Cardiac fibroblast (primary cell): ENCODE measurements around the gene TFG.
A peak's percentile ranks its signal among the peaks of the same experiment; 100 is the strongest.

Experiments
- DNase-seq, 2 donors: peaks; one replicate each; pipeline versions ENCODE4 v3.0.0 to v3.0.0-alpha.2; 2010; ENCODE audit warnings: low read depth in 2 of 2
- H3K4me3 ChIP-seq, 2 donors: replicated peaks in 1 of 2; 1 replicate in 1 of 2; 2 replicates in 1 of 2; pipeline ENCODE4 v1.5.1; 2011; ENCODE audit warnings: low read depth in 2 of 2, low read length in 2 of 2, mild to moderate bottlenecking in 2 of 2, moderate library complexity in 1 of 2
- TF ChIP-seq, protein P1 (sequence below): IDR thresholded peaks from one replicate; pipeline ENCODE4 v1.5.1; 2011; ENCODE audit warnings: low read depth, mild to moderate bottlenecking, low read length, inconsistent platforms

Gene TFG

DNA sequence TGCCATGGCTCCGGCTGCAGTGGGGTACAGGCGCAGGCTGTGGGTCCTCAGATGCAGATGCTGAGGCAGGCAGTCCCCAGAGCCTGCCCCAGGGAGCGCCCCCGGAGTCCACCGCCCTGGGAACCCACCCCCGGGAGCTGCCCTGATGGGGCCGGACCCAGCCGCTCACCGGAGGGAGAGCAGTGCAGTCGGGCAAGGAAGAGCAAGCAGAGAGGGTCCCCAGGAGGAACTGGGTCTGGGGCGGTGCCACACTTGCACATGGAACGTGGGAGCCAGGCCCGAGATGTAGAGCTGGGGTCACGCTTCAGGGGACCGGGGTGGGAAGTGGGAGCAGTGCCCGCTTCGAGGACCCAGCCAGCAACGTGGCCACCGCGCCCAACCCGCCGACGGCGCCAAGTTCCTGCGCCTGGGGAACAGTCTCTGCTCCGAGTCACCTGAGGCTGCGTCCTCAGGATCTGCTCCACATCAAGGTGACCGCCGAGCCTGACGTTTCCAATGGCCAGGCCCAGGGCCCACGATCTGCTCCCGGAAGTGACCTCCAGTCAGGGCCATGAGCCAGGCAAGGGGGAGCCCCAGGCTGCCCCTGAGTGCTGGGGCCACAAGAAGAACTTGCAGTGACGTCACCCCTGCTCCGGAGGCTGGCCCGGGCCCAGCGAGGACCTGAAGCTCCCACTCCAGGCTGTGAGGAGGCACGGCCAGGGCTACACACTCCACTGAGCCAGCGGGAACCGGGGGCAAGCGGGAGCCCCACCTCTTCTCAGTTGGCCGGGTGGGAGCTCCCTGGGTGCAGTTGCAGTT lies 27.0 kb upstream of the TFG start:
- peak; percentile 27 to 31 for DNase-seq
- TF ChIP-seq, protein P1, sequence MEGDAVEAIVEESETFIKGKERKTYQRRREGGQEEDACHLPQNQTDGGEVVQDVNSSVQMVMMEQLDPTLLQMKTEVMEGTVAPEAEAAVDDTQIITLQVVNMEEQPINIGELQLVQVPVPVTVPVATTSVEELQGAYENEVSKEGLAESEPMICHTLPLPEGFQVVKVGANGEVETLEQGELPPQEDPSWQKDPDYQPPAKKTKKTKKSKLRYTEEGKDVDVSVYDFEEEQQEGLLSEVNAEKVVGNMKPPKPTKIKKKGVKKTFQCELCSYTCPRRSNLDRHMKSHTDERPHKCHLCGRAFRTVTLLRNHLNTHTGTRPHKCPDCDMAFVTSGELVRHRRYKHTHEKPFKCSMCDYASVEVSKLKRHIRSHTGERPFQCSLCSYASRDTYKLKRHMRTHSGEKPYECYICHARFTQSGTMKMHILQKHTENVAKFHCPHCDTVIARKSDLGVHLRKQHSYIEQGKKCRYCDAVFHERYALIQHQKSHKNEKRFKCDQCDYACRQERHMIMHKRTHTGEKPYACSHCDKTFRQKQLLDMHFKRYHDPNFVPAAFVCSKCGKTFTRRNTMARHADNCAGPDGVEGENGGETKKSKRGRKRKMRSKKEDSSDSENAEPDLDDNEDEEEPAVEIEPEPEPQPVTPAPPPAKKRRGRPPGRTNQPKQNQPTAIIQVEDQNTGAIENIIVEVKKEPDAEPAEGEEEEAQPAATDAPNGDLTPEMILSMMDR = no peak
- no peak overlapping the region for H3K4me3 ChIP-seq

DNA sequence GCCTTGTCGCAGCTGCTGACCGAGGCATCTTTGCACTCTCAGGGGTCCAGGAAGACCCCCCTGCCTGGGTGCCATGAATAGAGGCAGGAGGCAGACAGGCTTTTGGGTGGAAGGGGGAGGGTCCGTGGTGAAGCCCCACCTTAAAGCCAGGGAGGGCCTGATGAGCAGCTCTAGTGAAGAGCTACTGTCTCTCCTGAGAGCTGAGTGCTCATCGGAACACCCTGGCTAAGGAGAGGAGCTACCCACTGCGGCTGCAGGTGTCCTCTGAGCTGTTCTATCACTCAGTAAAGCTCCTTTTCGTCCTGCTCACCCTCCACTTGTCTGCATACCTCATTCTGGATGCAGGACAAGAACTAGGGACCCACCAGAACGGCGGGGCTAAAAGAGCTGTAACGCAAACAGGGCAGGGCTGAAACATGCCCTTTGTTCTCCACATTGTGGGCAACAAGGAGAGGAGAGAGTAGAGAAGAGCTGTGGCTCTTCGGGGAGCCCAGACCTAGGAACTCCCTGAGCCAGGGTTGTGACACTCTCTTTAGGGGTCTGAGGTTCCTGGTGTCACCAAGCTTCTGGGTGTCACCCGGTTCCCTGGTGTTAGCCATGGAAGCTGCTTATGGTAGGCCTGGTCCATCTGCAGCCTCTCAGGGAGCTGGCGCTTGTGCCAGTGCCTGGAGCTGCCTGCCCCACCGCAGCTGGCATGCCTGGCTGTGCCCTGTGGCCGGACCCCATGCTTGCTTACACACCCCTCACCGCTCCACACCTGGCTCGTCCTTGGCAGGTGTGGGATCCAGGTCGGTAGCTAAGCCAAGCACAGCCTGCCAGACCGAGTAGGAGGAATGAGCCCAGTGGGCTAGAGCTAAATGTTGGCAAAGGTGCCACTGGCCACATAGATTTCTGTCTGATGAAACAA lies 26.2 kb upstream of the TFG start:
- TF ChIP-seq, protein P1 = no peak
- no peak overlapping the region for H3K4me3 ChIP-seq
- DNase-seq = no peak

DNA sequence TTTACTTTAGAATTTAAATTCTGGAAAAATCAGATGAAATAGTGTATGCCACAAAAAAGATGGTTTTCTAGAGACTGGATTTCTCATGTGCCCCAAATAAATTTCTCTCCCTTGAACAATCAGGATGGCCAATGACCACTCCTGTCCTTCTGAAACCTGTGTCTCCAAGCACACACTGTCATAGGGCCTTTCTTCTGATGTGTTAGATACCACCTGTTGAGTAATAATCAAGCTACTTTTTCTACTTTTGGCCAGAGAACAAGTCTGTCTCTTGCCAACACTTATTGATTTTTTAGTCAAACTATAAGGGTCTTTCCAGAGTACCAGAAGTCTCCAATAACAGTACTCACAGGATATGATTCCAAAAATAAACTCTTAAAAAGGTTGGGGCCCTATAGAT lies 16.1 kb upstream of the TFG start:
- DNase-seq = no peak
- TF ChIP-seq, protein P1 = no peak
- no peak overlapping the region for H3K4me3 ChIP-seq

DNA sequence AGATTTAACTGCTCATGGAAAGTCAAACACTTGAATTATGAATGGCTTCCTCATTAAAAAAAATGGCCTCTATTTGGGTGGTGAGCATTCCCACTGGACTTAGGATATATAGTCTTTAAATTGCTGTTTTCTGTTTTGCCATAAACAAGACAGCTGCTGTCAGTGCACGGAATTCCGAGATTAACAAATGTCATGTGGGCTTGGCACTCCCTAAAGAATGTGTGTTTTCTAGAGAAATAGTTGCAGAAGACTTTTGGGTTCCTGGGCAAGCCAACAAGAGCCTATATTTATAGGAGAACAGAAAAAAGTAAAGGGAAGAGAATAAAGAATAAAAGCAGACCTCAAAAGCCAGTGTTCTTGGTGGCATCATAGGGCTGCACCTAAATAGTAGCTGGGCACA lies 13.6 kb upstream of the TFG start:
- H3K4me3 ChIP-seq = no peak overlapping the region
- no peak for DNase-seq
- TF ChIP-seq, protein P1 = no peak

DNA sequence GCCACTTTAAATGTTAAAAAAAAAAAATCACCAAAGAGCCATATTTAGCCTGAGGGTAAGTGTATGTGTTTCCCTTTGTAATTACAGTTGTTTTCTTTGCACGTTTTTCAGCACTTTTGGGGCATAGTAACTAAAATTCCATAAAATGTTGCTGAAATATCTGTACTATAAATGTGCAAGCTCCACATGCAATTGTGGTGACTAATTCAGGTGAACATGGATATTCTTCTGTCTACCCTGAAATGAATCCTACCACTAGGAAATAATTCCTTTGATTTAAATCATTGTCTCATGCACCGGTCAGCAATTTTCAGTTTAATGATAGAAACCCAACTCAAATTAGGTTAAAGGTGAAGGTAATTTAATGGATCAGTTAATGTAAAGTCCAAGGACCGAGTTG lies 13.1 kb upstream of the TFG start:
- no peak for DNase-seq
- TF ChIP-seq, protein P1 = no peak
- no peak overlapping the region for H3K4me3 ChIP-seq

DNA sequence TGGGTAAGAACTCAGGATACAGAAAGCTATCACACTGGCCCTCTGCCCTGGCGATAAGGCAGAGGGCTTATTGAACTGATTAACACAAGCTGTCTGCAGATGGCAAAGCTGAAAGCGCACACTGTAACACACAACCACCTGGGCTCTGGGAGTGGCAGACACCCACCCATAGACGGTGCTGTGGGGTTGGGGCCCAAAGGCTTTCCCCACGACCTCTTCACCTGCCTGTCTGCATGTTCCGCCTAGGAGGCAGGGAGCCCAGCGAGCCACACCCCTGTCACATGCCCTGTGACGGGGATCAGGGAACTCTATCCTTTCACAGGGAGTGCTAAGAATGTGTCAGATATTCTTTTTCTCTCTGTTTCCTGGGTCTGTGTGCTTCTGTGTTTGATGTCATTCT lies 12.1 kb upstream of the TFG start:
- TF ChIP-seq, protein P1 = no peak
- no peak overlapping the region for H3K4me3 ChIP-seq
- DNase-seq = no peak
